ENCODE data around the gene OR2S2.

GRCh38 chr9:35915681-35916294, 42.2 kb downstream of the OR2S2 start:
- TF ChIP-seq EZH2 (IDR thresholded peaks at IDR 0.05; ENCODE audit: insufficient read depth, poor library complexity, severe bottlenecking) (no peak), EZH2phosphoT487 (IDR thresholded peaks at IDR 0.05; ENCODE audit: insufficient read depth, low read depth) (no peak)

All from GM23248 (cell line).